ENCODE results near the gene ADGRV1.

Gene ADGRV1

GRCh38 chr5:91142386-91142785, 583.8 kb downstream of the ADGRV1 start:
- TF ChIP-seq CREB1 (IDR thresholded peaks at IDR 0.05; ENCODE audit: low read depth), result no peak
- no peak for TF ChIP-seq REST (IDR thresholded peaks at IDR 0.05; ENCODE audit: low read depth)
- no peak for TF ChIP-seq YY1 (IDR thresholded peaks at IDR 0.05; ENCODE audit: low read depth)
- TF ChIP-seq ZBTB7A (IDR thresholded peaks at IDR 0.05; ENCODE audit: low read depth), result no peak
- TF ChIP-seq EP300 (IDR thresholded peaks at IDR 0.05; ENCODE audit: borderline replicate concordance), result no peak
- TF ChIP-seq RAD21 (IDR thresholded peaks at IDR 0.05; ENCODE audit: low read depth), result no peak
- TF ChIP-seq USF1 (IDR thresholded peaks at IDR 0.05), result no peak
- no peak for TF ChIP-seq NFIC (IDR thresholded peaks at IDR 0.05)
- no peak for TF ChIP-seq TAF1 (IDR thresholded peaks at IDR 0.05; ENCODE audit: low read depth)
- no peak for TF ChIP-seq FOXM1 (IDR thresholded peaks at IDR 0.05; ENCODE audit: borderline replicate concordance, low read depth)
- TF ChIP-seq TCF12 (IDR thresholded peaks at IDR 0.05; ENCODE audit: low read depth), result no peak
- no peak for TF ChIP-seq EGR1 (IDR thresholded peaks at IDR 0.05)
- TF ChIP-seq CEBPB (IDR thresholded peaks at IDR 0.05), result no peak
- TF ChIP-seq TEAD4 (IDR thresholded peaks at IDR 0.05), result no peak
- no peak for TF ChIP-seq MAX (IDR thresholded peaks at IDR 0.05)

GRCh38 chr5:91142819-91143218, 584.2 kb downstream of the ADGRV1 start:
- no peak for TF ChIP-seq EP300 (IDR thresholded peaks at IDR 0.05; ENCODE audit: borderline replicate concordance)
- TF ChIP-seq ZBTB7A (IDR thresholded peaks at IDR 0.05; ENCODE audit: low read depth), result no peak
- no peak for TF ChIP-seq REST (IDR thresholded peaks at IDR 0.05; ENCODE audit: low read depth)
- TF ChIP-seq RAD21 (IDR thresholded peaks at IDR 0.05; ENCODE audit: low read depth), result no peak
- no peak for TF ChIP-seq TEAD4 (IDR thresholded peaks at IDR 0.05)
- no peak for TF ChIP-seq CEBPB (IDR thresholded peaks at IDR 0.05)
- no peak for TF ChIP-seq FOXM1 (IDR thresholded peaks at IDR 0.05; ENCODE audit: borderline replicate concordance, low read depth)
- no peak for TF ChIP-seq TCF12 (IDR thresholded peaks at IDR 0.05; ENCODE audit: low read depth)
- TF ChIP-seq YY1 (IDR thresholded peaks at IDR 0.05; ENCODE audit: low read depth), result no peak
- TF ChIP-seq MAX (IDR thresholded peaks at IDR 0.05), result no peak
- no peak for TF ChIP-seq NFIC (IDR thresholded peaks at IDR 0.05)
- TF ChIP-seq CREB1 (IDR thresholded peaks at IDR 0.05; ENCODE audit: low read depth), result no peak
- TF ChIP-seq TAF1 (IDR thresholded peaks at IDR 0.05; ENCODE audit: low read depth), result no peak

GRCh38 chr5:91143840-91144239, 585.2 kb downstream of the ADGRV1 start:
- TF ChIP-seq FOXM1 (IDR thresholded peaks at IDR 0.05; ENCODE audit: borderline replicate concordance, low read depth) (no peak), YY1 (IDR thresholded peaks at IDR 0.05; ENCODE audit: low read depth) (no peak), TAF1 (IDR thresholded peaks at IDR 0.05; ENCODE audit: low read depth) (no peak), USF1 (IDR thresholded peaks at IDR 0.05) (no peak), CREB1 (IDR thresholded peaks at IDR 0.05; ENCODE audit: low read depth) (no peak), NFIC (IDR thresholded peaks at IDR 0.05) (no peak), REST (IDR thresholded peaks at IDR 0.05; ENCODE audit: low read depth) (no peak), EP300 (IDR thresholded peaks at IDR 0.05; ENCODE audit: borderline replicate concordance) (no peak), RAD21 (IDR thresholded peaks at IDR 0.05; ENCODE audit: low read depth) (no peak), TEAD4 (IDR thresholded peaks at IDR 0.05) (no peak), EGR1 (IDR thresholded peaks at IDR 0.05) (no peak), TCF12 (IDR thresholded peaks at IDR 0.05; ENCODE audit: low read depth) (no peak), CEBPB (IDR thresholded peaks at IDR 0.05) (no peak), ZBTB7A (IDR thresholded peaks at IDR 0.05; ENCODE audit: low read depth) (no peak)

- no peak for TF ChIP-seq ZBTB7A (IDR thresholded peaks at IDR 0.05; ENCODE audit: low read depth)
- TF ChIP-seq RAD21 (IDR thresholded peaks at IDR 0.05; ENCODE audit: low read depth), result no peak
- TF ChIP-seq CREB1 (IDR thresholded peaks at IDR 0.05; ENCODE audit: low read depth), result no peak
- no peak for TF ChIP-seq YY1 (IDR thresholded peaks at IDR 0.05; ENCODE audit: low read depth)
- no peak for TF ChIP-seq EP300 (IDR thresholded peaks at IDR 0.05; ENCODE audit: borderline replicate concordance)
- TF ChIP-seq TEAD4 (IDR thresholded peaks at IDR 0.05), result no peak
- TF ChIP-seq MAX (IDR thresholded peaks at IDR 0.05), result no peak
- TF ChIP-seq CEBPB (IDR thresholded peaks at IDR 0.05), result no peak
- TF ChIP-seq FOXM1 (IDR thresholded peaks at IDR 0.05; ENCODE audit: borderline replicate concordance, low read depth), result no peak
- no peak for TF ChIP-seq NFIC (IDR thresholded peaks at IDR 0.05)
- no peak for TF ChIP-seq TCF12 (IDR thresholded peaks at IDR 0.05; ENCODE audit: low read depth)
- TF ChIP-seq REST (IDR thresholded peaks at IDR 0.05; ENCODE audit: low read depth), result no peak
- TF ChIP-seq USF1 (IDR thresholded peaks at IDR 0.05), result no peak
- TF ChIP-seq TAF1 (IDR thresholded peaks at IDR 0.05; ENCODE audit: low read depth), result no peak
- TF ChIP-seq EGR1 (IDR thresholded peaks at IDR 0.05), result no peak
These were observed 586.1 kb downstream of the ADGRV1 start for GRCh38 chr5:91144491-91145332.
